ENCODE data around the gene CIDEB. TPM values are rescaled to one million over a fixed set of nuclear protein-coding genes. Genes with fewer than 3 reads are reported as not detected.
"Not testable (repeated sequence)": the region's sequence is repeated elsewhere in the genome, so short reads cannot be mapped to it uniquely, and the experiment has no call there.

Gene CIDEB
- total RNA-seq = 1.9 and 3.0 TPM in 2 replicates
- long read RNA-seq, partial matches to known transcripts = 0 of 1 reads
- long read RNA-seq, other reads (novel, unspliced or antisense) = 1 of 1 reads

GRCh38 chr14:24307575-24308341 is at the start of gene CIDEB:
Gene CIDEB (minus strand): TSS chr14:24307977. CDS start chr14:24307858, 119 bp downstream.
- peak within 1 kb of the TSS; percentile 36 for H3K4me3 Mint-ChIP-seq (ENCODE audit: low read depth)
- H3K9me3 Mint-ChIP-seq (ENCODE audit: low read depth) = no peaks in the 10 kb centered on the region
- H3K4me1 Mint-ChIP-seq (ENCODE audit: low read depth) = peaks cover 15% of the 10 kb centered on the region
- TF ChIP-seq CTCF (IDR thresholded peaks at IDR 0.05; ENCODE audit: unreplicated experiment) = peak; percentile 98
- H3K27me3 Mint-ChIP-seq = no peaks in the 10 kb centered on the region
- peak; percentile 55 for DNase-seq (ENCODE audit: low spot score, unreplicated experiment)
- H3K27ac Mint-ChIP-seq = peak within 1 kb of the TSS; percentile 73
- H3K36me3 Mint-ChIP-seq (ENCODE audit: insufficient read depth) = peaks cover 11% of the 10 kb centered on the region

GRCh38 chr14:24356208-24356607 is 48.4 kb upstream of the CIDEB start:
- TF ChIP-seq CTCF (IDR thresholded peaks at IDR 0.05; ENCODE audit: unreplicated experiment) = no peak
- Mint-ChIP-seq H3K4me1 (ENCODE audit: low read depth) (peaks cover 6% of the 10 kb centered on the region), H3K4me3 (ENCODE audit: low read depth) (no peak overlapping the region), H3K27me3 (peaks cover 48% of the 10 kb centered on the region), H3K9me3 (ENCODE audit: low read depth) (no peaks in the 10 kb centered on the region), H3K36me3 (ENCODE audit: insufficient read depth) (no peaks in the 10 kb centered on the region), H3K27ac (no peak overlapping the region)
- DNase-seq (ENCODE audit: low spot score, unreplicated experiment) = no peak

- no peak overlapping the region for H3K27ac Mint-ChIP-seq
- no peak for TF ChIP-seq CTCF (IDR thresholded peaks at IDR 0.05; ENCODE audit: unreplicated experiment)
- peaks cover 54% of the 10 kb centered on the region for H3K27me3 Mint-ChIP-seq
- H3K4me3 Mint-ChIP-seq (ENCODE audit: low read depth) = no peak overlapping the region
- no peak for DNase-seq (ENCODE audit: low spot score, unreplicated experiment)
- peaks cover 6% of the 10 kb centered on the region for H3K4me1 Mint-ChIP-seq (ENCODE audit: low read depth)
- H3K36me3 Mint-ChIP-seq (ENCODE audit: insufficient read depth) = no peaks in the 10 kb centered on the region
- no peaks in the 10 kb centered on the region for H3K9me3 Mint-ChIP-seq (ENCODE audit: low read depth)
These were observed 47.2 kb upstream of the CIDEB start for GRCh38 chr14:24355009-24355408.

GRCh38 chr14:24354482-24354825 is 46.7 kb upstream of the CIDEB start:
- peaks cover 56% of the 10 kb centered on the region for H3K27me3 Mint-ChIP-seq
- H3K27ac Mint-ChIP-seq; H3K4me1 Mint-ChIP-seq (ENCODE audit: low read depth); H3K4me3 Mint-ChIP-seq (ENCODE audit: low read depth); H3K36me3 Mint-ChIP-seq (ENCODE audit: insufficient read depth); DNase-seq (ENCODE audit: low spot score, unreplicated experiment); H3K9me3 Mint-ChIP-seq (ENCODE audit: low read depth): not testable (repeated sequence)

GRCh38 chr14:24353559-24354481 is 46.0 kb upstream of the CIDEB start:
- Mint-ChIP-seq H3K36me3 (ENCODE audit: insufficient read depth) (no peaks in the 10 kb centered on the region), H3K27ac (no peak overlapping the region), H3K9me3 (ENCODE audit: low read depth) (no peaks in the 10 kb centered on the region), H3K27me3 (peaks cover 62% of the 10 kb centered on the region), H3K4me1 (ENCODE audit: low read depth) (peaks cover 6% of the 10 kb centered on the region), H3K4me3 (ENCODE audit: low read depth) (no peak overlapping the region)
- no peak for DNase-seq (ENCODE audit: low spot score, unreplicated experiment)
- no peak for TF ChIP-seq CTCF (IDR thresholded peaks at IDR 0.05; ENCODE audit: unreplicated experiment)

Measured in progenitor cell of endocrine pancreas (in vitro differentiated cells).